ENCODE measurements around the gene SETD1A.

- TF ChIP-seq CTCF (IDR thresholded peaks at IDR 0.05; ENCODE audit: low read depth, low read length), result no peak
- TF ChIP-seq POLR2A (IDR thresholded peaks at IDR 0.05; ENCODE audit: extremely low read depth, insufficient read length), result no peak
These were observed 41.6 kb downstream of the SETD1A start for GRCh38 chr16:30998852-30999761.

All from NB4 (cell line).